GM19463 (cell line): ENCODE measurements around the gene SYT6.

Source experiments
- ATAC-seq: cut with Tn5 transposase; IDR thresholded peaks from one replicate; pipeline ENCODE4 v1.9.1; 2021; ENCODE audit warnings: mild to moderate bottlenecking, moderate library complexity; ENCODE audit not compliant: unreplicated experiment

Gene SYT6

DNA sequence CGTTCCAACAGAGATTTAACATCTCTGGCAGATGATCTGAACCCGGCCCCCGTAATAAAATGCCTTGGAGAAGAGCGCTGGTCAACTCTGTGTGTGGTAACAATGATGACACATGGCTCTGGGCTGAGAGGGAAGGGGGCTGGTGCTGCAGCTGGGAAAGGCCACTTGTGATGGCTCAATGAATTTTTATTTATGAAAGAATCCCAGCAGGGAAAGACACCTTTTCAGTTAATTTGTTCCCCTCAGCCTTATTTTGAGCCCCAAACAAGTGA, 59.4 kb downstream of the SYT6 start:
- no peak for ATAC-seq

DNA sequence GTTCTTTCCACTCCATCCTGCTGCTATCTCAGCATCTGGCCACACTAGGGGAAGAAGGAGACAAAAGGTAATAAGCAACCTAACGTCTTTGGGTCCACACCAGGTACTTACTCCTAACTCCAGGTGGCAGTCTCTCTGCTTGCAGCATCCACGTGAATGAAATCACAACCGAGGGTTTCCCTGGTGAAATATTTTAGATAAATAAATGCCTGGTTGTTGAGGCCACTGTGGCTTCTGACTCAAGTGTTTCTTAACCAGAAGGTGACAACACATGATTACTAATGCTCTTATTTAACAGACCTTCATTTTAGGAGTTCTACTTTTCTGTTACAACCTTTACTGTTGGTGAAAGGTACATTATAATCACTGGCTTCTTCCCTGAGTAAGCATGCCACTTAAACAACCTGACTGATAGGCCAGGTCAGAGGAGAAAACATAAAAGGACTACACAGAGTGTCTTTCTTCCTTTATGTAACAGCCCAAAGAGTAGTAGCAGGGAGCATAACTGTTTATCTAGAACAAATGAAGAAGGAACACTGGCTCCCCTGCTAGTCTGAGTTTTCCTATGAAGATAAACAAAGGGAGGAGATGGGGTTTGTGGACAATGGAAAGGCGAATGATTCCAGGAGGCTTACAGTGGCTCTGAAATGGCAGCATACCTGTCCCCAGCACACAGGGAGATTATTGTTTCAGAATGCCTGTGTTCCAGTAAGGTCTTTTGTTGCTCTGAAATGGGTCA, 59.9 kb downstream of the SYT6 start:
- ATAC-seq: no peak

DNA sequence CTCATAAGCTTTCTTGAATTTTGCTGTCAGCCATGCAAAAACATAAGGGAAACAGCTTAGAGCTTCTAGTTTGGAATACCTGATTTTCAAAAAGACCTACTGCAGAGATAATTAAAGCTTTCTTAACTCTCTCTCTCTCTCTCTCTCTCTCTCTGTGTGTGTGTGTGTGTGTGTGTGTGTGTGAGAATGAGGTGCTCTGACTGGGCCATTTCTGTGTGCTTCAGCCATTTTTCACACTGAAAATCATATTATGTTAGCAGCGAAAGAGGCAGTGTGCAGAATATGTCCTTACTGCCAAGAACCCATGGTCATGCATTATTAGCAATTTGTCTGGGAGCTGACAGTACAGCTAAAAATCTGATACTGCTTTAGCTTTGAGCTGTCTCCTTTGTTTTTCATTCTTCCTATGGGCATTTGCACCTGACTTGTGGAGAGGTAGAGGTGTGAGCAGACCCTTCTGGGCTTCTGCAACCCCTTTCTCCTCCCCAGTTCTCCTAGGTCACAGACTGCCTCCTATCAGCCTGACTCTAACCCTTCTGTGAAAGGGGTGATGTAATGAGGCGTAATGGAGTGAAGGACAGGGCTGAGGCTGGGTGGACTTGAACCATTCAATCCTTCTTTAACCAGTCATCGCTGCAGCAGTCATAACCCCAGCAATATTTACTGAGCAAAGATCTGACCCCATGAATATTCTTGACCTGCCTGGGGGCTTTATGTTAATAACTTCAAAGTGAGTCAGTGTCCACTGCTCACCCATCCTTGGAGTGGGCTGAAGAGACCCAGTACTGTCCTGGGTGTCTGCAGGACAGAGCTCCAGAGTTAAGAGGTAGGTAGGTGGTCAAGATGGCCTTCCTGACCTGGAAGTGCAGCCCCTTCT, 61.2 kb downstream of the SYT6 start:
- ATAC-seq: no peak

DNA sequence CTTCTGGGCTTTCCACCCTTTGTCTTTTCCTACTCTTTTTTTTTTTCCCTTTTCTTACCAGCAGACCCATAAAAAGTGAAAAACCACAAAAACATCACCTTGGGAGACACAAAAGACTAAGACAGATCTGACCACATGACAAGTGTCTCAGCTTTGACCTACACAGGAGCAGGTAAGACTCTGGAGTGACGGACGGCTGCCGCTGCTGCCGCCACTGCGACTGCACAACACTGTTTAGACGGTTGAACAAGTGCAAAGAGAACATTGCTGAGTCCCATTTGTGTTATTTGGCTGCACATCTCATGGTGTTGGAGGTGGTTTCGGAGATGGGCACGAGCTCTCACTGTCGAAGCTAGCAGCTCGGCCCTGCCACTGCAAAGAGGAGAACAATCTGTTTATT, 62.0 kb downstream of the SYT6 start:
- ATAC-seq: no peak

DNA sequence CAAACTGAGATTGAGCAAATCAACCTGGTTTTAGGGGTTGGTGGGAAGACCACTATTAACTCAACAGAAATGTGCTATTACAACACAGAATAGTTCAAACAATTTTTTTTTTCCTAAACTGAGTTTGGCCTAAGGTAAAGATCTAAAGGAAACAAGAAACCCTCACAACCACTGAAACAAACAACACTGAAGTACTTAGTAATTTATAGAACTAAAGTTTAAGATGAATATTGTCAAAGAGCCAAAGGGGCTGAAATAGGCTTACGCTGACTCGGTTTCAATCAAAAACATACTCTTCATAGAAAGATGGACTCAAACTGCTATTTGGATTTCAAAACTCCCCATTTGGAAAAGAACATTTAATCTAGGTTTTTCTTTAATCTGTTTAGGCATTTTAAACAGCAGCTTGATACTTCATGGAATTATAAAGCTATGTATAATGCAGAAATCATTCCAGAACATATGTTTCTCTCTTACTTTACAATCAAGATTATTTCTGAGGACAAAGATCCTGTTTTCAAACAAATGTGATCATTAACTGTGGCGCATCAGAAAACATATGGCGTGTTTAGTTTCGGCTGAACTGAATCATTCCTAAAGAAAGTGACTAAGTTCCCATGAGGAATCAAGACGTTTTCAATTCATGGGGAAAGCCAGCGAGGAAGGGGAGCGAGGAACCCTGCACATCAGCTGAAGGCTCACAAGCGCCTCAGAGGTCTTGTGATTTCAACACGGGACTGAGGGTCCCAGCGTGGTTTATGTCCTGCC, 62.7 kb downstream of the SYT6 start:
- no peak for ATAC-seq

DNA sequence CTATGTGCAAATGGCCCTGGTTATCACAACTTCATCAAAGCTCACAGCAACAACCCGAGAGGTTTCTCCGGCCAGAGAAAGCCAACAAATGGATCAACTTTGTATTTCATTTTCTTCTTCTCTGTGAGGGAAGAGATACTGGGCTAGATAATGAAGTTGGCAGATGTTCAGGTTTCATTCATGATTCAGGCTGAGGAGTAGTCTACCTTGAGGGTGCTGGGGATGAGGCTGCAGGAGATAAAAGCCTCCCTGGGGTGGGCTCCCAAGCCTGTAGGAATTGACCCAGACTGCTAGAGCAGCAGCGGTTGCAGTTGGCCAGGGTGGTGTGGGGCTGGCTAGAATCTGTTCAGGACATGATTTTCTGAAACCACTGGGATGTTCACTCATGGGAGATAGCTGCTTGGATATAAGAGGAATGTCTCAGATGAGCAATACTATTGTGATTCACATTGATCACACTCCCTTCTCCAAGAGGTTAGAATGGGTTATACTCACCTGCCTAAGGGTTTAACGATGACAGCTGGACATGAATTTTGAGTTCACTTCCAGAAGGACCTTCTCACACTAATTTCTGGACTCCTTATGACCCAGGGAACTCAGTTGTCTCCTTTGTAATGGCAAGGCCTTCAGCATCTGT, 64.0 kb downstream of the SYT6 start:
- no peak for ATAC-seq

DNA sequence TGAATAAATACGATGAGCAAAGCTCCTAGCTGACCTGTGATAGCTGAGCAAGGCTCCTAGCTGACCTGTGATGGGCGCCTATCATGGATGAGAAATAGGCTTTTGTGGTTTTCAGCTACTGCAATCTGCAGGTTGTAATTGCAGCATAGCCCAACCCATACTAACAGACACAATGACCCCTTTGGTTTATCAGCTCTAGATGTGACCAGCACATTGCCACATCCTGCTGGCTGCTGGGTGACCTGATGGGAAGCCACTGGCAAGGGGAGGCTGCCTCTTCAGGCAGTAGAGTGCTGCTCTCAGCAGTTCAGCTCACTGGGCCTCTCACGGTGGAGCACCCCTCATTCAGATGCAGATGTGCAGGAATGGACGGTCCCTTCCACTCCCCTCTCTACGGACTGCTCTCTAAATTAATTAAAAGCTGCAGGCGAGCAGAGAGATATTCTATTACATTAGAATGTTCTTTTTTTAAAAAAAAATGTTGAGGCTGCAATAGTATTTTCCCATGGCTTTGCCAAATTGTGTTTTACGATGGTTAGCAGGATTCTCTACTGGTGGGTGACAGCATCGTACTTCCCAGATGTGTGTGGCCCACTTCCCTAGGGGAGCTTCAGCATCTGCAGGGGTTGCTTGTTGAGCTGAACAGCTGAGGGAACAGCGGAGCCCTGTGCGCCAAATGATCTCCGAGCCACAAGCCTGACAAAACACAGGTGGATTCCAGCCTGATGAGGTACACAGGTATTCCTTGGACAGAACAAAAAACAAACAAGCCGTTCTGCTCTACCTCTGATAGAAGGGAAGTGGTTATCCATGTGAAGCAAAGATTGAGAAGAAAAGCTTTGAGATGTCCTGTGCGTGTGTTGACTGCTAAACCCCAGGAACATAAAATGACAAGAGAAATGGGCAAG, 65.0 kb downstream of the SYT6 start:
- ATAC-seq: no peak

DNA sequence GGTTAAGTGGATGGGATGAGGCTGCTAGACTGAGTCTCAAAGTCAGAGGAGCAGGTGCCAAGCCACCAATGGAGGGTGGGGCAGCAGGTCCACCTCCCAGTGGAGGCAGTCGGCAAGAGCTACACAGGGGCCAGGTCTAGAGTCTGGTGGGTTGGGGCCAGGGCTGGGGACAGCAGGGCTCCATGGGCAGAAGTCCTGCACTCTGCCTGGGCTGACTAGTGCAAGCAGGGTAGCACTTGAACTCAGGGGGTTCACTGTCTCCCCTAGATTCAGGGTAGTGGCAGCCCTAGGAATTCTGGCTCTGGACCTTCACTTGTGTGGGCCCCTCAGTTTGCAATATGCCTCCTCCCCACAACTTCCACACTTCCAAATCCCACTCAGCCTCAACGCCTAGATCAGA, 66.2 kb downstream of the SYT6 start:
- no peak for ATAC-seq

DNA sequence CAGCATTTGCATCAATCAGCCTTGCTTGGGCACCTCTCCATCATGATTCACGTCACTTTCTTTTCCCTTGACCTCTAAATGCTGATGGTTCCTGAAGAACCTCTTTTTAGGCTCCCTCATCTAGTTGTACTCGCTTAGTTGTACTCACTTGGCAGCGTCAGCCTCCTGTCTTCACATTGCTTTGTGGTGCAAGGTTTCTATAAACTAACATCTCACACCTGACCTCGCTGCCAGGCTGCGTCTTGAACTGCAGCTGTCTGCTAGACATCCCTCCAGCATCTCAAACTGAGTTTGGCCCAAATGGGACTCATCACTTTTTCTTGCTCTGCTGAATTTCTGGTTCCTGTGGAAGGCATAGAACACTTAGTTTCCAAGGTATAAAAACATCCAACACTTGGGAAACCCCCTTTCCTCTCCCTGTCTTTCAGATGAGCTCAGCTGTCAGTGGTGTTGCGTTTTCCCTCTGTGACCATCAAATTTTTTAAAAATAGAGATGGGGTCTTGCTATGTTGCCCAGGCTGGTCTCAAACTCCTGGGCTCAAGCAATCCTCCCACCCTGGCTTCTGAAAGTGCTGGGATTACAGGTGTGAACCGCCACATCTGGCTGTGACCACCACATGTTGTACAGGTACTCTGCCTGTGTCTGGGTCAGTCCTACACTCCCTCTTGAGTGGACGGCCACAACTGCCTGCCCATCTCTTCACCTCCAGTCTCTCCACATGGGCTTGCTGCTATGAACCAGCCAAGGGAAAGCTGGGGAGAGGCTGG, 66.9 kb downstream of the SYT6 start:
- ATAC-seq: no peak

DNA sequence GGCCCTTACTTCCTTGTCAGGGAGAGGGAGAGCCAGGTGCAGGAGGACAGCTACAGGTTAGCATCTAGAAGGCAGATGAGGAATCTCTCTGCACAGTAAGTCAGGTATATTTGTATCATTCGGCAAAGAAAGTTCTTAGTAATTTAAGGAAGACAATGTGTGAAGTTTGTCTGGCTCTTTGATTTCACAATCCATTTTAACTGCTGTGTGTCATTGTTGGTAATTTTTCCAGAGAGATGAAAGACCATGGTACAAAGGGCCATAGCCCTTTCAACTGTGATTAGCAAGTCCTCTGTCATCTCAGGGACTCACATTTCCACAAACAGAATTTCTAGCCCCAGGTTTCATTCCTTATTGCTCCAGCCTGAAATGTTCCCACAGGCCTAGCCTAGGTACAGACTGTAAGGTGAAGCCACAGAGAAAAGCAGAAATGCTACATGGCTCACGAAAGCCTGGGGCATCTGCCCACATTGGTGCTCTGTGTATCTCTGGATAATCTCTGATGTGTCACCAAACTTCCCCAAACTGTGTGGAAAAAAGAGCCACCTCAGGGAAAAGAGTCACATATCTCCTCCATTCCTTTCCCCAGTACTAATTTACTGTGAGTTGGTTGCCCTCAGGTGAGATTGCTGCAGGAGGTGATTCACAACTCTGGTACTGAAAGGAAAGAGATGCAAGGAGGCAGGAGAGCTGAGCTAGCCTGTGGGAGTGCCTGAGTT, 70.6 kb downstream of the SYT6 start:
- ATAC-seq: no peak

DNA sequence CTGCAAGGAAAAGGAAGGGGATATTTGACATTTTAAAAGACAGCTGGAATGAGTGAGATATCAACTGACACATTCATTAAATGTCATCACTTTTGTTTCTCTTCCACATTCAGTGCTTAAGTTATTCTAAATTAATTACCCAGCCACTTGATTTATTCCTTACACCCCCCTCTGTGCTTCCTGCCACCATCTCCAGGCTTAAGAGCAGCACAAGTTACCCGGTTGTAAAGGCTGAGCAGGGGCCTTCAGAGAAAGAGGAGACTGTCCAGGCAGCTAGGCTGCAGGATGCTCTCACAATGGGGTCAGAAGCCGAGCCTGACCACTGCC, 71.4 kb downstream of the SYT6 start:
- no peak for ATAC-seq

DNA sequence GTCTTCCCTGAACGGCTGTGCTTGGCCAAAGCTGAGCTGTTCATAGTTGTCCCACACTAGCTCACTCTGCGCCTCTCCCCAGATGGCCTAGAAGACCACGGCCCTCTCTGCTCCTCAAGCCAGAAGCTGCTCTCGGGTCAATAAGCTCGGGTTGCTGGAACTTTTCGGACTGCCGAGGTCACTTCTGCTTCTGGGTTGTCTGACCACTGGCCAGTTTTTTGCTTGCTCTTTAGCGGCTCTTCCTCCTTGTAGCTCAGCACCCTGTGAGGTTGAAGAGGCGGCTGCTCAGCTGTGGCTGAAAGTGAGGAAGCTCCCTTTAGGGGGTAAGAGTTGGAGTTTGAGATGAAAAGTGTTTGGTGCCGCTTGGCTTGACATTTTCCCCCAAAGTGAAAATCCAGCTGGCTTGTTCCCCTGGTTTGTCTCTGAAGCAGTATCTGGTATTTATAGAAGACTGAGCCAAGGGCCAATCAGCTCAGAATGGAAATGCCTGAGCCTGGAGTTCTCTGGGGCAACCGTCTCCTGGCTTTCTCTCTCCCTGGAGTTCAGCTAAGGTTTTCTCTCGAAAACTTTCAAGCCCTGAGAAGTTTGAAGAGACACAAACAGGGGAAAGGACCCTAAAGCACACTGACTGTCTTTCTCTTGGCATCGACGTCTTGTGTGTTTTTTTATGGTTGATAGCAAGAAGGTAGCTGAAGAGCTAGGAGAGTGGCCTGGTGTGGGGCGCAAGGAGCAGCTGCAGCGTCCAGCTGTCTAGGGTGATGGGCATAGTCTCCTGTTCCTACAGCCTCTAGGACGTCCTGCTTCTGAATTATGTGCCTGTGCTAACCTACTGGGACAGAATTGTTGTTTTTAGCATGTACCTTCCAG, 72.0 kb downstream of the SYT6 start:
- ATAC-seq: no peak

DNA sequence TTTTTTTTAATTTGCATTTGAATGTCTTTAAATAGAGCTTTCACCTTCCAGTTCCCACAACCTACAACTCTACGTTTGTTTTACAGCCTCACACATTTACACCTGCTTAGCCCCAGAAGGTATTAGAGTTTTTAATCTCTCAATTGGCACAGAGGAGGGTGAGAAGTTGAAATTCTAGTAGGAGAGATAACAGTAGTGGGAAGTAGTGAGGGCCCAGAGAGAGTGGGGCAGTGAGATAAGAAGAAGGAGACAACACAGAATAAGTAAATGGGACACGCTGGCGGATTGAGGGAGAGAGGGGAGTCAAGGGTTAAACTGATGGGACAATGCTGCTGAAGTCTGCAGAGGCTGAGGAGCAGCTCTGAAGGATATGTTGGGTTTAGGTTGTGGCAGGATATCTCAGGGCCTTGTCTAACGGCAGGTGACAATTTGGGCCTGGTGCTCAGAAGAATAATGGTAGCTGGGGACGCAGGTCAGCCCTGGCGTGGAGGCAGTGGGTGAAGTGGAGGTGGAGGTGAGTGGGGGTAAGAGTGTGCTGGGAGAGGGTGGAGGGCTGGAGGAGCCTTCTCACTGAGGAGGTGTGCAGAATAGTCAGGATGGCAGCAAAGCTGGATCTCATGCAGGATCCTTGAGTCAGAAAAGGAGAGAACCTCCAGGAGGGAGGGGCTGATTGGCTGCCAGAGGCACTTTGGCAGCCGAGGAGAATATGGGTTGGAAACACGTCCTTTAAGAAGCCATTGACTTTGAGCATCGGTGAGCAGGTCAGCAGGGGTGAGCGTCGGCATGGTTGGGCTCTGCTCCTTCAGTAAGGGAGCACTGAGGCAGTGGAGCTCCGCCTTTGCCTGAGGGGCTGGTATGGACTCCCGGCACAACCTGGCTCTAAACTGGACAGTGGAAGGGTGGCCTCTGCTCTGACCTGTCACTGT, 72.9 kb downstream of the SYT6 start:
- no peak for ATAC-seq

DNA sequence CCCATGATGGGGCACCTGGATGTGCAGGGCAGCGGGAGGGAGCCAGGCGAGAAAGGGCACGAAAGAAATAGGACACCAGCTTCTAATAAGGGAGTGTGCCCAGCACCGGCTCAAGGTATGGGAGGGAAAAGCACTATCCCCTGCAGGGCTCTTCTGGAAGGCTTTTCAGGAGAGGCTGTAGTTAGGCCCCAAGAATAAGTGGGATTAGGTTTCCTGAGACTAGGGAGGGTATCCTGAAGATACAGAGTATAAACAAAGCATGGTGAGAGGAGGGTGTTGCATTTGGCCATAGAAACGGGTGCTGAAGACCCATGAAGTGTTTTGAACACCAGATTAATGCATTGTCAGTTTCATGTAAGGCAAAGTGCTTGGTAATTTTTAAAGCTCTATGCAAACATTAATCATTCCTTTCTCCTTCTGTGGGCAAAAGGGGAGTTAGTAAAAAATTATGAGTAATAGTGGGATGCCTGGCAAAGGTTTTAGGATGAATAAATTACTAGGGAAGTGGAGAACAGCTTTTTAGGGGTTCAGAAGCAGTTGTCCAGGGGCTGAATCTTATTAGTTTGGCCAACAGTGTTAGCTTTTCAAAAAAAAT, 74.0 kb downstream of the SYT6 start:
- ATAC-seq: no peak

DNA sequence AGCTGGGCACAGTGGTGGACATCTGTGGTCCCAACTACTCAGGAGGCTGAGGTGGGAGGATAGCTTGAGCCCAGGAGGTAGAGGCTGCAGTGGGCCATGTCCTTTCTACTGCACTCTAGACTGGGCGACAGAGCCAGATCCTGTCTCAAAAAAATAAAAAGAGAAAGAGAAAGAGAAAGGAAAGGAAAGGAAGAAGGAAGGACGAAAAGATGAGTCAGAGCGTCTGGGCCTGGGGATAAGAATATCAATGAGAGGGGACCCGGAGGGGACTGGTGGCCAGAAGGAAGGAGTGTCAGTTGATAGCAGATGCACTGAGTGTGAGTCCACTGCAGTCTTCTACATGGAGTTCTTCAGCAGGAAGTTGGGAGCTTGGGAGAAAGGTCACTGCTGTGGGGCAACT, 75.6 kb downstream of the SYT6 start:
- no peak for ATAC-seq

DNA sequence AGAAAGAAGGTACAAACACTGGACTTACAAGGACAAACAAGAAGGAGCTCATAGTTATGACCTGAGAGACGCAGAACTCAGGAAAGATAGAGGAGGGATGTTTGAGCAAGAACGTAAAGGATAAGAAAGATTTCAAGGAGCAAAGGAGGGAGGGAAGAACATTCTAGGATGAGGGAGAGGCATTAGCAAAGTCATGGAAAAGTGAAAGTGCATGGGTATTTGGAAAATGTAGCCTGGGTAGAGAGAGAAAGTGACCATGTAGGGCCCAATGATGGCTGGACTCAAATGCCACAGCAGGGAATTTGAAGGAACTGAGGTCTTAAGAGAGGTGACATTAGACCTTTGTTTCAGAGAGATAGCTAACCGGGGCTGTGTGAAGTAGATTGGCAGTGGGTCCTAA, 76.5 kb downstream of the SYT6 start:
- ATAC-seq: no peak

DNA sequence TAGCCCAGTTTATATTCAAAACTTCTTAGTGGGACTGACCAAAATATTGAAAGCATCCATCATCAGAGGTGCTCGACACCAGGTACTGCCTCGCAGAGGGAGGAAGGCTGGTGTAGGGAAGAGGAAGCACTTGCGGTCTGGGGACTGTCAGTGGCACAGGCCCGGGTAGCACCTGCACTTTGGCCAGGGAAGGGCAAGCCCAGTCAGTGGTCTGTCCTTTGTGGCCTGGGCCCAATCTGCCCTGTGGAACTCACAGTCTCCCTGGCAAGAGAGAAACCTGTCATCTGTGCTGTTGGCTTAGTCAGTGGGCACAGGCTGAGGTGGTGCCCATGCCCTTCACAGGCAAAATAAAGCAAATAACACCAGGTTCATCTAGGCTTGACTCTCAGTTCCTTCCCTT, 77.4 kb downstream of the SYT6 start:
- no peak for ATAC-seq
